IMR-90 (cell line): ENCODE results near the gene SNTA1. TPM values are rescaled to one million over a fixed set of nuclear protein-coding genes. Genes with fewer than 3 reads are reported as not detected.

Experiments
- ATAC-seq: fragments of 200-7000 bp; cut with Tn5 transposase; 2 replicates; pipeline ENCODE4 v1.9.1; 2020; ENCODE audit warnings: low read depth, mild to moderate bottlenecking, moderate library complexity
- BruUV-seq: library from RNA; stranded (reverse); fragments of 400-500 nt; replicated peaks from 2 replicates; lab custom pipeline; 2021; lab: Mats Ljungman, UMichigan
- CTCF ChIA-PET: fragments of 300-600 bp; formaldehyde crosslinking; extraction: SDS; loops from one replicate; lab custom pipeline; 2021; ENCODE audit warnings: antibody characterized with exemption; lab: Yijun Ruan, JAX
- POLR2A ChIA-PET: fragments of 300-600 bp; sonication (Branson Sonifier 250); formaldehyde crosslinking; loops from one replicate; lab custom pipeline; 2022; ENCODE audit warnings: antibody characterized with exemption; ENCODE audit not compliant: unreplicated experiment; lab: Charles Lee
- DNase-seq: peaks from one replicate; pipeline ENCODE4 v3.0.0; 2013
- H2AFZ ChIP-seq: replicated peaks from 2 replicates; pipeline ENCODE3; 2013; ENCODE audit warnings: low read length, mild to moderate bottlenecking; ENCODE audit not compliant: poor library complexity
- H2AK5ac ChIP-seq: 2 replicates; pipeline ENCODE4 v1.6.1; 2013; ENCODE audit warnings: low read depth, low read length, inconsistent platforms
- H2AK9ac ChIP-seq: replicated peaks from 2 replicates; pipeline ENCODE3; 2013; ENCODE audit warnings: mild to moderate bottlenecking, low read depth, low read length, moderate library complexity; ENCODE audit not compliant: poor library complexity
- H2BK120ac ChIP-seq: 2 replicates; pipeline ENCODE4 v1.6.1; 2013; ENCODE audit warnings: low read depth, low read length, inconsistent platforms
- H2BK15ac ChIP-seq: 3 replicates; pipeline ENCODE4 v1.6.1; 2013; ENCODE audit warnings: low read depth, low read length, inconsistent platforms
- H2BK20ac ChIP-seq: 2 replicates; pipeline ENCODE4 v1.6.1; 2013; ENCODE audit warnings: low read depth, mild to moderate bottlenecking, inconsistent platforms, low read length, moderate library complexity
- H2BK5ac ChIP-seq: 2 replicates; pipeline ENCODE4 v1.6.1; 2013; ENCODE audit warnings: mild to moderate bottlenecking, low read depth, low read length, inconsistent platforms; ENCODE audit not compliant: poor library complexity, severe bottlenecking
- H3K14ac ChIP-seq: replicated peaks from 2 replicates; pipeline ENCODE4 v1.6.1; 2013; ENCODE audit warnings: low read depth, low read length, inconsistent platforms
- H3K18ac ChIP-seq: 2 replicates; pipeline ENCODE4 v1.6.1; 2013; ENCODE audit warnings: low read depth, low read length, control low read depth
- H3K23ac ChIP-seq: 2 replicates; pipeline ENCODE4 v1.6.1; 2013; ENCODE audit warnings: low read depth, low read length, inconsistent platforms
- H3K27ac ChIP-seq: 2 replicates; pipeline ENCODE4 v1.5.1; 2013; ENCODE audit warnings: mild to moderate bottlenecking, control low read depth, low read length; ENCODE audit not compliant: insufficient read depth
- H3K27me3 ChIP-seq: 2 replicates; pipeline ENCODE4 v1.6.1; 2013; ENCODE audit warnings: low read length; ENCODE audit not compliant: control insufficient read depth, insufficient read depth
- H3K36me3 ChIP-seq: 2 replicates; pipeline ENCODE4 v1.6.1; 2013; ENCODE audit warnings: low read length, mixed read lengths; ENCODE audit not compliant: control insufficient read depth, insufficient read depth
- H3K4ac ChIP-seq: 2 replicates; pipeline ENCODE4 v1.6.1; 2013; ENCODE audit warnings: low read depth, low read length, inconsistent platforms
- H3K4me1 ChIP-seq: 2 replicates; pipeline ENCODE4 v1.6.1; 2013; ENCODE audit warnings: low read length, mixed read lengths; ENCODE audit not compliant: control insufficient read depth, insufficient read depth
- H3K4me2 ChIP-seq: 2 replicates; pipeline ENCODE4 v1.6.1; 2013; ENCODE audit warnings: low read depth, mild to moderate bottlenecking, control low read depth, low read length, moderate library complexity
- H3K4me3 ChIP-seq: 2 replicates; pipeline ENCODE4 v1.5.1; 2013; ENCODE audit warnings: low read depth, mild to moderate bottlenecking, control low read depth, low read length, moderate library complexity; ENCODE audit not compliant: insufficient read depth
- H3K56ac ChIP-seq: 2 replicates; pipeline ENCODE4 v1.6.1; 2013; ENCODE audit warnings: low read length, inconsistent platforms; ENCODE audit not compliant: insufficient read depth; ENCODE audit errors: extremely low read depth
- H3K79me1 ChIP-seq, 2 experiments: 2 replicates each; pipeline ENCODE4 v1.6.1; 2013; ENCODE audit warnings: low read length in 2 of 2, inconsistent platforms in 1 of 2, low read depth in 1 of 2
- H3K9ac ChIP-seq: 2 replicates; pipeline ENCODE4 v1.6.1; 2013; ENCODE audit warnings: low read depth, low read length, control low read depth
- H3K9me1 ChIP-seq: 2 replicates; pipeline ENCODE4 v1.6.1; 2013; ENCODE audit warnings: low read length, inconsistent platforms; ENCODE audit not compliant: insufficient read depth
- H3K9me3 ChIP-seq: 2 replicates; pipeline ENCODE4 v1.6.1; 2013; ENCODE audit warnings: low read length; ENCODE audit not compliant: control insufficient read depth, insufficient read depth
- H4K20me1 ChIP-seq: 2 replicates; pipeline ENCODE4 v1.6.1; 2013; ENCODE audit warnings: low read length, inconsistent platforms; ENCODE audit not compliant: insufficient read depth
- H4K5ac ChIP-seq: 2 replicates; pipeline ENCODE4 v1.6.1; 2013; ENCODE audit warnings: mild to moderate bottlenecking, low read depth, low read length, control low read depth
- H4K8ac ChIP-seq, 2 experiments: 2 replicates each; pipeline ENCODE4 v1.6.1; 2013; ENCODE audit warnings: low read depth in 2 of 2, low read length in 2 of 2, control low read depth in 1 of 2, inconsistent platforms in 1 of 2
- H4K91ac ChIP-seq: 2 replicates; pipeline ENCODE4 v1.6.1; 2013; ENCODE audit warnings: low read depth, low read length, inconsistent platforms; ENCODE audit not compliant: insufficient read depth
- BHLHE40 ChIP-seq: fragments of 150-350 bp; IDR thresholded peaks from 2 replicates; pipeline ENCODE4 v1.6.1; 2016; ENCODE audit warnings: mild to moderate bottlenecking, low read depth, low read length
- CEBPB ChIP-seq: IDR thresholded peaks from 2 replicates; pipeline ENCODE4 v1.6.1; 2012; ENCODE audit warnings: low read depth, low read length, improper control_type of control experiment
- CHD1 ChIP-seq: IDR thresholded peaks from 2 replicates; pipeline ENCODE4 v1.6.1; 2012; ENCODE audit warnings: low read depth, low read length, improper control_type of control experiment
- FOS ChIP-seq: fragments of 150-350 bp; IDR thresholded peaks from 2 replicates; pipeline ENCODE4 v1.6.1; 2016; ENCODE audit warnings: low read depth, low read length
- MAZ ChIP-seq: IDR thresholded peaks from 2 replicates; pipeline ENCODE4 v1.6.1; 2012; ENCODE audit warnings: low read depth, mild to moderate bottlenecking, low read length, improper control_type of control experiment, moderate library complexity, borderline replicate concordance
- MXI1 ChIP-seq: IDR thresholded peaks from 2 replicates; pipeline ENCODE4 v1.6.1; 2012; ENCODE audit warnings: low read depth, mild to moderate bottlenecking, low read length, moderate library complexity, borderline replicate concordance
- NFE2L2 ChIP-seq: fragments of 150-350 bp; IDR thresholded peaks from 2 replicates; pipeline ENCODE4 v1.6.1; 2016; ENCODE audit warnings: low read depth, mild to moderate bottlenecking, low read length
- POLR2A ChIP-seq: IDR thresholded peaks from 2 replicates; pipeline ENCODE4 v1.6.1; 2012; ENCODE audit warnings: mild to moderate bottlenecking, low read depth, low read length
- SMC3 ChIP-seq: fragments of 150-350 bp; IDR thresholded peaks from 2 replicates; pipeline ENCODE4 v1.6.1; 2016; ENCODE audit warnings: low read depth, mild to moderate bottlenecking, antibody characterized with exemption, low read length, moderate library complexity
- WGBS, 2 experiments: methylation state at CpG; one replicate each; pipeline versions ENCODE4 v1.1.5 to v1.1.7; 2013; ENCODE audit warnings: missing lambda C conversion rate in 2 of 2; ENCODE audit not compliant: insufficient read length in 1 of 2; ENCODE audit errors: extremely low coverage in 2 of 2; 5-methylcytosine and 5-hydroxymethylcytosine counted together
- dilution Hi-C: fragments of 300-500 bp; cut with HindIII; formaldehyde crosslinking; loops from one replicate; pipeline ENCODE4 v1.14.3; 2018; ENCODE audit warnings: low sequenced_read_pairs; ENCODE audit not compliant: unreplicated experiment
- in situ Hi-C: fragments of 300-500 bp; cut with MboI; formaldehyde crosslinking; loops from 3 replicates; pipeline ENCODE4 v1.14.3; 2019; ENCODE audit warnings: low sequenced_read_pairs, inconsistent platforms, mixed read lengths
- intact Hi-C: fragments of 100-400 bp; cut with micrococcal nuclease; formaldehyde crosslinking; loops from 2 replicates; pipeline ENCODE4 v1.10.0; 2022
- polyA plus RNA-seq, 3 experiments: library from polyadenylated mRNA; depleted of rRNA; stranded (reverse); fragments of >200 nt; gene quantifications; 2 replicates each; pipeline ENCODE4 v1.2.3, GENCODE V29; 2012; ENCODE audit warnings: low replicate concordance in 1 of 3
- total RNA-seq: library from RNA; depleted of rRNA; stranded (reverse); fragments of >200 nt; gene quantifications from 2 replicates; pipeline ENCODE4 v1.2.3, GENCODE V29; 2012
- TF ChIP-seq, protein P1 (sequence below): conservative IDR thresholded peaks from 2 replicates; pipeline ENCODE4 v1.5.1; 2012; ENCODE audit warnings: mild to moderate bottlenecking, low read depth, low read length, improper control_type of control experiment
- TF ChIP-seq, protein P2 (sequence below): fragments of 150-350 bp; IDR thresholded peaks from 2 replicates; pipeline ENCODE4 v1.6.1; 2017; ENCODE audit warnings: mild to moderate bottlenecking, antibody characterized with exemption, low read length, low read depth

SNTA1 gene
- total and polyA plus RNA-seq, 2 of the 4 experiments (the other 2 are of a cell fraction) = 10.6 to 15.4 TPM

DNA sequence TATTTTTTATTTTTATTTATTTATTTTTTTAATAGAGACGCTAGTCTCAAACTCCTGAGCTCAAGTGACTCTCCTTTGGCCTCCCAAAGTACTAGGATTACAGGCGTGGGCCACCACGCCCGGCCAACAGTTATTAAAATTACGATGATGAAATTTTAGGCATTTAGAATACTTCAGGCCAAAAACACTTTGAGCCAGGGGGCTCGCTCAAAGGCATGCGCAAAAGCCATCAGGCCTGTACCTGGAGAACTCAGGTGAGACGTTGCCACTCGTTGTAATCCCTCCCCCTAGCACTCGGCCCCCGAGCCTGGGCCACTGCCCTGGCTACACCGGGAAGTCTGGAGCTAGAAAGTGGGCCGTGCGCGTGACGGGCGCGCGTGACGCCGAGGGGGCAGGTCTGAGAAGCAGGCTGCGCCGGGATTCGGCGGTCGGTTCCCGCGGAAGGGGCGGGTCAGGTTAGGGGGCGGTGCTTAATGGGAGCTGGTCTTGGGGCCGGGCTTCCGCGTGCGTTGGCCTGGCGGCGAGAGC, 46.0 kb upstream of the SNTA1 start:
- Histone ChIP-seq H3K4me1 (no peaks in the 10 kb centered on the region), H3K4me3 (peak overlapping the region; percentile 61), H4K91ac (peak overlapping the region; percentile 67; the same call in 1 of the 2 replicates), H3K4me2 (peak overlapping the region; percentile 93), H4K8ac (peak overlapping the region; percentile 92 to 95), H3K14ac (peak overlapping the region; percentile 87), H2AK5ac (peak overlapping the region; percentile 88; the same call in 1 of the 2 replicates), H3K9me1 (no peaks in the 10 kb centered on the region), H2AFZ (peak overlapping the region; percentile 89), H3K23ac (no peak overlapping the region), H4K20me1 (no peaks in the 10 kb centered on the region), H3K9ac (peak overlapping the region; percentile 83), H3K27me3 (no peaks in the 10 kb centered on the region), H4K5ac (peak overlapping the region; percentile 96), H2BK5ac (peak overlapping the region; percentile 62), H2AK9ac (peak overlapping the region; percentile 42), H2BK120ac (0 out of 2 replicates have a peak overlapping the region, but pooled peaks have one; percentile 1), H3K56ac (peak overlapping the region; percentile 53), H3K27ac (peak overlapping the region; percentile 84), H3K36me3 (peaks cover 4% of the 10 kb centered on the region), H2BK15ac (peak overlapping the region; percentile 13; the same call in 1 of the 3 replicates), H3K9me3 (no peaks in the 10 kb centered on the region), H3K18ac (peak overlapping the region; percentile 70), H3K4ac (peak overlapping the region; percentile 82), H2BK20ac (no peak overlapping the region), H3K79me1 (peaks cover 19 to 29% of the 10 kb centered on the region in 2 experiments; a peak in 3 of 4 replicates)
- dilution Hi-C loops = no loop called here
- ChIA-PET POLR2A (interaction anchor here (0.6 kb wide), 1 partner anchor 1559 kb away, joined by 5 read pairs; no protein-coding TSS in a partner anchor), CTCF (interaction anchor here (0.5 kb wide), 1 partner anchor 174 kb away, joined by 3 read pairs; no protein-coding TSS in a partner anchor)
- intact Hi-C loops = loop anchor here (5.0 kb wide), 1 partner anchor 43 kb away; no protein-coding TSS in a partner anchor
- DNase-seq (peak; percentile 95), ATAC-seq (peak; percentile 99)
- WGBS, 2 experiments = no CpG with 5 or more reads among the region's 36 CpGs
- no peak for TF ChIP-seq CEBPB
- no peak for TF ChIP-seq CHD1
- TF ChIP-seq, protein P1, sequence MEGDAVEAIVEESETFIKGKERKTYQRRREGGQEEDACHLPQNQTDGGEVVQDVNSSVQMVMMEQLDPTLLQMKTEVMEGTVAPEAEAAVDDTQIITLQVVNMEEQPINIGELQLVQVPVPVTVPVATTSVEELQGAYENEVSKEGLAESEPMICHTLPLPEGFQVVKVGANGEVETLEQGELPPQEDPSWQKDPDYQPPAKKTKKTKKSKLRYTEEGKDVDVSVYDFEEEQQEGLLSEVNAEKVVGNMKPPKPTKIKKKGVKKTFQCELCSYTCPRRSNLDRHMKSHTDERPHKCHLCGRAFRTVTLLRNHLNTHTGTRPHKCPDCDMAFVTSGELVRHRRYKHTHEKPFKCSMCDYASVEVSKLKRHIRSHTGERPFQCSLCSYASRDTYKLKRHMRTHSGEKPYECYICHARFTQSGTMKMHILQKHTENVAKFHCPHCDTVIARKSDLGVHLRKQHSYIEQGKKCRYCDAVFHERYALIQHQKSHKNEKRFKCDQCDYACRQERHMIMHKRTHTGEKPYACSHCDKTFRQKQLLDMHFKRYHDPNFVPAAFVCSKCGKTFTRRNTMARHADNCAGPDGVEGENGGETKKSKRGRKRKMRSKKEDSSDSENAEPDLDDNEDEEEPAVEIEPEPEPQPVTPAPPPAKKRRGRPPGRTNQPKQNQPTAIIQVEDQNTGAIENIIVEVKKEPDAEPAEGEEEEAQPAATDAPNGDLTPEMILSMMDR = no peak
- no peak for TF ChIP-seq SMC3
- peak; percentile 78; the same call in 1 of the 2 replicates for TF ChIP-seq MAZ
- peak; percentile 94 for TF ChIP-seq POLR2A
- TF ChIP-seq, protein P2, sequence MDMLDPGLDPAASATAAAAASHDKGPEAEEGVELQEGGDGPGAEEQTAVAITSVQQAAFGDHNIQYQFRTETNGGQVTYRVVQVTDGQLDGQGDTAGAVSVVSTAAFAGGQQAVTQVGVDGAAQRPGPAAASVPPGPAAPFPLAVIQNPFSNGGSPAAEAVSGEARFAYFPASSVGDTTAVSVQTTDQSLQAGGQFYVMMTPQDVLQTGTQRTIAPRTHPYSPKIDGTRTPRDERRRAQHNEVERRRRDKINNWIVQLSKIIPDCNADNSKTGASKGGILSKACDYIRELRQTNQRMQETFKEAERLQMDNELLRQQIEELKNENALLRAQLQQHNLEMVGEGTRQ = peak; percentile 90
- peak; percentile 56; the same call in 1 of the 2 replicates for TF ChIP-seq MXI1
- peak; percentile 47; the same call in 1 of the 2 replicates for TF ChIP-seq BHLHE40
- TF ChIP-seq FOS = 0 out of 2 replicates have a peak, but pooled peaks have one; percentile 24
- TF ChIP-seq NFE2L2 = no peak
- no TSS peak for BruUV-seq
- in situ Hi-C loops = no loop called here
